Activated CD4-positive, CD25-positive, alpha-beta regulatory T cell treated with anti-CD3 and anti-CD28 coated beads, Interleukin-2, amount 50 U/mL, for 16 hours (primary cell): Measurements from ENCODE around the gene ADD1.

Source experiments
- DNase-seq: peaks from one replicate; pipeline ENCODE4 v3.0.0-alpha.2; 2020; ENCODE audit warnings: low read depth, low spot score

Gene ADD1

GRCh38 chr4:2822461-2823300 lies 21.0 kb upstream of the ADD1 start:
- no peak for DNase-seq

GRCh38 chr4:2823301-2823670 lies 20.4 kb upstream of the ADD1 start:
- no peak for DNase-seq

GRCh38 chr4:2823671-2824328 lies 19.8 kb upstream of the ADD1 start:
- no peak for DNase-seq

GRCh38 chr4:2824329-2824835 lies 19.3 kb upstream of the ADD1 start:
- no peak for DNase-seq

- no peak for DNase-seq
Measured at GRCh38 chr4:2824836-2825381, 18.7 kb upstream of the ADD1 start.

- DNase-seq, result no peak
Measured at GRCh38 chr4:2825740-2826139, 17.9 kb upstream of the ADD1 start.

- no peak for DNase-seq
Measured at GRCh38 chr4:2827071-2827873, 16.4 kb upstream of the ADD1 start.

- DNase-seq, result no peak
Measured at GRCh38 chr4:2827874-2828751, 15.5 kb upstream of the ADD1 start.

GRCh38 chr4:2828758-2829181 lies 14.9 kb upstream of the ADD1 start:
- no peak for DNase-seq

GRCh38 chr4:2829321-2829932 lies 14.2 kb upstream of the ADD1 start:
- no peak for DNase-seq

- DNase-seq, result no peak
Measured at GRCh38 chr4:2829933-2830451, 13.7 kb upstream of the ADD1 start.

GRCh38 chr4:2830632-2831610 lies 12.7 kb upstream of the ADD1 start:
- DNase-seq, result no peak

- DNase-seq, result no peak
Measured at GRCh38 chr4:2831611-2832308, 11.9 kb upstream of the ADD1 start.

- no peak for DNase-seq
Measured at GRCh38 chr4:2832309-2832980, 11.2 kb upstream of the ADD1 start.

- no peak for DNase-seq
Measured at GRCh38 chr4:2832981-2833670, 10.5 kb upstream of the ADD1 start.

GRCh38 chr4:2833671-2834000 lies 10.0 kb upstream of the ADD1 start:
- no peak for DNase-seq
